ENCODE measurements around the gene CNNM4. TPM values are rescaled to one million over a fixed set of nuclear protein-coding genes. Genes with fewer than 3 reads are reported as not detected.

CNNM4 gene
- total RNA-seq, 1 donor from 2014 or later, result 11.2 TPM

DNA sequence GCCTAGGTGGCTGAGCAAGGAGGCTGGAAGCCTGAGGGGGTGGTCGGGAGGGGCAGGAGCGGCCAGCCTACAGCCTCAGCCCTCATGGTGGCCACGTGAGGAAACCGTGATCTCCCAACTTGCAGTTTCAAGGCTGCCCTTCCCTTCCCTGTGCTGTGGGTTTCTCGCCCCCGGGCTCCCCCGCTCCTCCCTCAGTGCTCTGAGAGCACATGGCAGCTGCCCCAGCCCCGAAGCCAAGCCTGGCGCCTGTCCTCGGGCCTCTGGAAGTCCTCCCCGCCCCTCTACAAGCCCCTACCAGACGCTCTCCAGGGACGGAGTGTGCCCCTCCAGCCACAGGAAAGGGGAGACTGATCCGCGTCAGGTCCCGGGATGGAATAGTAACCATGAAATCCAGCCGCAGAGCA, 83.7 kb downstream of the CNNM4 start:
- no peaks in the 10 kb centered on the region for H3K9me3 Mint-ChIP-seq
- intact Hi-C loops (cut with micrococcal nuclease), result no loop called here
- no peak overlapping the region for H3K27ac Mint-ChIP-seq
- DNase-seq, result no peak
- no peaks in the 10 kb centered on the region for H3K27me3 Mint-ChIP-seq
- H3K4me1 Mint-ChIP-seq, result peaks cover 11% of the 10 kb centered on the region
- no peak overlapping the region for H3K4me3 Mint-ChIP-seq
- H3K36me3 Mint-ChIP-seq (ENCODE audit: low read depth), result peaks cover 25% of the 10 kb centered on the region

GRCh38 chr2:96846825-96847224, 86.1 kb downstream of the CNNM4 start:
- Mint-ChIP-seq H3K9me3 (no peaks in the 10 kb centered on the region), H3K4me3 (no peak overlapping the region), H3K4me1 (peaks cover 5% of the 10 kb centered on the region), H3K27ac (no peak overlapping the region), H3K36me3 (ENCODE audit: low read depth) (peaks cover 27% of the 10 kb centered on the region), H3K27me3 (no peaks in the 10 kb centered on the region)
- no peak for DNase-seq
- intact Hi-C loops (cut with micrococcal nuclease), result no loop called here

DNA sequence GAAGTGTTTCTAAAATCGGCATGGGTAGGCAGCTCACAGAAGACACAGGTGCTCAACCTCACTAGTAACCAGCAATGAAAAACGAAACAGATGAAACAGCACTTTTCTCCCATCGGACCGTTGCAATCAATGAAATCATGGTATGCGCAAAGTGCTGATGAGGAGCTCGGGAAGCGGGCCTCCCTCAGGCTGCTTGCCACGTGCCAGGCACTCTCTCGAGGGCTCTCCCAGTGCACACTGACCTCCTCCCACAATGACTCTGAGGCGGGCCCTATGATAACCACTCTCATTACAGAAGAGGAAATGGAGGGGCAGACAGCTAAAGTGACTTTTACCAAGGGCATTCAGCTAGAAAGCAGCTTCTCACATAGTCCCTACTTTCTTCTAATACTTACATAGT, 86.9 kb downstream of the CNNM4 start:
- no peak overlapping the region for H3K4me3 Mint-ChIP-seq
- peak; percentile 55 for DNase-seq
- H3K27me3 Mint-ChIP-seq, result no peaks in the 10 kb centered on the region
- H3K27ac Mint-ChIP-seq, result no peak overlapping the region
- H3K9me3 Mint-ChIP-seq, result no peaks in the 10 kb centered on the region
- H3K36me3 Mint-ChIP-seq (ENCODE audit: low read depth), result peaks cover 29% of the 10 kb centered on the region
- intact Hi-C loops (cut with micrococcal nuclease), result no loop called here
- H3K4me1 Mint-ChIP-seq, result peaks cover 5% of the 10 kb centered on the region

- Mint-ChIP-seq H3K9me3 (no peaks in the 10 kb centered on the region), H3K4me1 (peaks cover 6% of the 10 kb centered on the region), H3K27ac (no peak overlapping the region), H3K27me3 (no peaks in the 10 kb centered on the region), H3K36me3 (ENCODE audit: low read depth) (peaks cover 35% of the 10 kb centered on the region), H3K4me3 (no peak overlapping the region)
- DNase-seq, result no peak
- intact Hi-C loops (cut with micrococcal nuclease), result no loop called here
Measured at GRCh38 chr2:96848264-96848663, 87.6 kb downstream of the CNNM4 start.

DNA sequence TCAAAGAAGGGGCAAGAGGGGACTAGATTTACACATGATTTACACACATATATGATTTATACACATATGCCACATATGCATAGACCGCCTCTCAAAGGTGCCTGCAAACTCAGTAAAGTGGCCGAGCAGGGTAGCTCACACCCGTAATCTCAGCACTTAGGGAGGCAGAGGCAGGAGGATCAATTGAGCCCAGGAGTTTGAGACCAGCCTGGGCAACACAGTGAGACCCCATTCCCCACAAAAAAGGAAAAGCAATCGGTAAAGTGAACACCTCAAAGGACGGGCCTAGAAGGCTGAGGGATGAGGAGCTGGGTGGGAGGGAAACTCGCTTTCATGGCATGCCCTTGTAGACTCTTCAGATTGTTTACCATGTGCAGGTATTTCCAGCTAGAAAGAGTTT, 92.0 kb downstream of the CNNM4 start:
- H3K27ac Mint-ChIP-seq, result no peak overlapping the region

GRCh38 chr2:96853321-96853720, 92.6 kb downstream of the CNNM4 start:
- peaks cover 18% of the 10 kb centered on the region for H3K4me1 Mint-ChIP-seq
- no peak overlapping the region for H3K4me3 Mint-ChIP-seq
- intact Hi-C loops (cut with micrococcal nuclease), result no loop called here
- H3K27me3 Mint-ChIP-seq, result no peaks in the 10 kb centered on the region
- peaks cover 32% of the 10 kb centered on the region for H3K36me3 Mint-ChIP-seq (ENCODE audit: low read depth)
- H3K27ac Mint-ChIP-seq, result no peak overlapping the region
- no peak for DNase-seq
- H3K9me3 Mint-ChIP-seq, result no peaks in the 10 kb centered on the region

More for the DNA sequence above, 92.0 kb downstream of the CNNM4 start:
- Mint-ChIP-seq H3K36me3 (ENCODE audit: low read depth) (peaks cover 35% of the 10 kb centered on the region), H3K27me3 (no peaks in the 10 kb centered on the region), H3K4me3 (no peak overlapping the region), H3K4me1 (peaks cover 18% of the 10 kb centered on the region), H3K9me3 (no peaks in the 10 kb centered on the region)
- intact Hi-C loops (cut with micrococcal nuclease), result no loop called here
- no peak for DNase-seq

- intact Hi-C loops (cut with micrococcal nuclease), result loop anchor here (1.0 kb wide), 1 partner anchor 256 kb away; the partner anchor contains the start of gene ANKRD36
- Mint-ChIP-seq H3K27me3 (no peaks in the 10 kb centered on the region), H3K9me3 (no peaks in the 10 kb centered on the region), H3K36me3 (ENCODE audit: low read depth) (peaks cover 33% of the 10 kb centered on the region), H3K27ac (peak overlapping the region; percentile 93), H3K4me3 (peak overlapping the region; percentile 92), H3K4me1 (peaks cover 28% of the 10 kb centered on the region)
- peak; percentile 82 for DNase-seq
Measured at GRCh38 chr2:96856776-96857666, 96.3 kb downstream of the CNNM4 start.

GRCh38 chr2:96857667-96858372, 97.1 kb downstream of the CNNM4 start, which contains the start of gene ANKRD39:
Gene ANKRD39, minus strand, starts transcription at chr2:96858016. Its CDS starts 29 bp downstream, at chr2:96857987.
- Mint-ChIP-seq H3K36me3 (ENCODE audit: low read depth) (peaks cover 26% of the 10 kb centered on the region), H3K9me3 (no peaks in the 10 kb centered on the region), H3K4me1 (peaks cover 28% of the 10 kb centered on the region), H3K4me3 (peak within 1 kb of the TSS; percentile 92), H3K27ac (peak within 1 kb of the TSS; percentile 93), H3K27me3 (no peaks in the 10 kb centered on the region)
- intact Hi-C loops (cut with micrococcal nuclease), result loop anchor here (1.0 kb wide), 6 partner anchors 10 to 255 kb away; partner anchors contain the start of genes ANKRD36, CNNM3 and KANSL3
- peak; percentile 100 for DNase-seq

GRCh38 chr2:96859099-96859649, 98.5 kb downstream of the CNNM4 start:
- Mint-ChIP-seq H3K36me3 (ENCODE audit: low read depth) (peaks cover 24% of the 10 kb centered on the region), H3K27ac (peak overlapping the region; percentile 60), H3K27me3 (no peaks in the 10 kb centered on the region), H3K4me3 (peak overlapping the region; percentile 92), H3K9me3 (no peaks in the 10 kb centered on the region), H3K4me1 (peaks cover 27% of the 10 kb centered on the region)
- no peak for DNase-seq
- intact Hi-C loops (cut with micrococcal nuclease), result no loop called here

GRCh38 chr2:96859681-96860064, 99.0 kb downstream of the CNNM4 start:
- no peak for DNase-seq
- H3K4me3 Mint-ChIP-seq, result peak overlapping the region; percentile 92
- peaks cover 21% of the 10 kb centered on the region for H3K36me3 Mint-ChIP-seq (ENCODE audit: low read depth)
- intact Hi-C loops (cut with micrococcal nuclease), result no loop called here
- H3K27me3 Mint-ChIP-seq, result no peaks in the 10 kb centered on the region
- no peaks in the 10 kb centered on the region for H3K9me3 Mint-ChIP-seq
- no peak overlapping the region for H3K27ac Mint-ChIP-seq
- H3K4me1 Mint-ChIP-seq, result peaks cover 26% of the 10 kb centered on the region

DNA sequence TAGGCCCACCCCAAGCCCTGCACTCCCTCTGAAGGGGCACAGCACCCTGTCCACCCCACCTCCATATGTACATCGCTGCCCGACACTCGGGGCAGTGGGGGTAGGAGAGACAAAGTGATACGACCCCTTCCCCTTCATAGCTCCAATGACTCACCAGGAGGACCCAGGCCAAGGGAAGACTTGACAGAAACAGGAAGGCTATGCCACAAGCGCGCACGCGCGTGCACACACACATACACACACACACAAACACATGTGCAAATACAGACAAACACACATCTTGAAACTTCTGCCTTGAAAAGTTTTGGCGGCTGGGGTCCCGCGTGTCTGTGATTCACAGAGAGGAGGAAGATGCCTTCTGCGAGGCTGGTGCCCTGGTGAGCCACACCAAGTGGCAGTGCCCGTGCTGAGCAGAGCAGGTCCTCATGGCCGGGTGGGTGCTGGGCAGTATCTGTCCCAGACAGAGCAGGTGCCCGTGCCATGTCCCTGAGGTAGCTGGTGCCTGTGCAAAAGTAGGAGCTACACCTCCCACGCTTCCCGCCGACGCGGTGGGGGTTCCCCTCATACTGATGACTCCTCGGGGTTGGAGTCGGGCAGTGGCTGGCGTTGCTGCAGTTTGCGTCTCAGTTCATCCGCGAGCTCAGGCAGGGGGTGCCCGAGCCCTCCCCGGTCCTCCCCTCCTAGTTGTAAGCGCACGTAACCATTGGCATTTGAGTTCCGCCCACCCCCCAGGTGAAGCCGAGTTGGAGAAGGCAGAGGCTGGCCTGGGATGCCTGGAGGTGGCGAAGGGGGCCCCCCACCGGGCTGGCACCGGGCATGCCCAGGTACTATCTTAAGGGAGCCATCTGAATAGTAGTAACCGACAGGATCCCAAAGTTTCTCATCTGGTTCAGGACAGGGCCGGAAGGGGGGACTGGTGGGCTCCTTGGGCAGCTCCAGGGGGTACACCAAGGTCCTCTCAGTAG, 99.6 kb downstream of the CNNM4 start:
- Mint-ChIP-seq H3K4me3 (no peak overlapping the region), H3K27ac (no peak overlapping the region), H3K27me3 (no peaks in the 10 kb centered on the region), H3K36me3 (ENCODE audit: low read depth) (peaks cover 17% of the 10 kb centered on the region), H3K4me1 (peaks cover 22% of the 10 kb centered on the region), H3K9me3 (no peaks in the 10 kb centered on the region)
- intact Hi-C loops (cut with micrococcal nuclease), result no loop called here
- DNase-seq, result peak; percentile 69

GRCh38 chr2:96861074-96861473, 100.4 kb downstream of the CNNM4 start:
- DNase-seq, result no peak
- Mint-ChIP-seq H3K36me3 (ENCODE audit: low read depth) (peaks cover 17% of the 10 kb centered on the region), H3K27me3 (no peaks in the 10 kb centered on the region), H3K27ac (no peak overlapping the region), H3K4me3 (no peak overlapping the region), H3K9me3 (no peaks in the 10 kb centered on the region), H3K4me1 (peaks cover 22% of the 10 kb centered on the region)
- intact Hi-C loops (cut with micrococcal nuclease), result no loop called here

All from activated CD4-positive, alpha-beta T cell treated with anti-CD3 and anti-CD28 coated beads, Interleukin-2, amount 10 ng/mL, durations not matched to agents 24 days and 14 days (primary cell).